Lower lobe of right lung (tissue), 2 donors: ENCODE data around the gene KLF15. TPM values are rescaled to one million over a fixed set of nuclear protein-coding genes. Genes with fewer than 3 reads are reported as not detected.

Experiments
- ATAC-seq, 2 donors: fragments of 200-7000 bp; cut with Tn5 transposase; one replicate each; pipeline ENCODE4 v1.9.1; 2020 to 2022; ENCODE audit warnings: mild to moderate bottlenecking in 2 of 2, moderate library complexity in 2 of 2
- DNase-seq: peaks from one replicate; pipeline ENCODE4 v3.0.0-alpha.2; 2020
- H3K27ac ChIP-seq: fragments of 200-600 bp; one replicate; pipeline ENCODE4 v1.8.0; 2022
- H3K27me3 ChIP-seq: fragments of 200-600 bp; one replicate; pipeline ENCODE4 v1.8.0; 2022; ENCODE audit warnings: low read depth
- H3K36me3 ChIP-seq: fragments of 200-600 bp; one replicate; pipeline ENCODE4 v1.8.0; 2022; ENCODE audit warnings: mild to moderate bottlenecking
- H3K4me1 ChIP-seq: fragments of 200-600 bp; one replicate; pipeline ENCODE4 v1.8.0; 2022
- H3K4me3 ChIP-seq: fragments of 200-600 bp; one replicate; pipeline ENCODE4 v1.8.0; 2022; ENCODE audit warnings: mild to moderate bottlenecking
- H3K9me3 ChIP-seq: fragments of 200-600 bp; one replicate; pipeline ENCODE4 v1.8.0; 2022
- CTCF ChIP-seq: fragments of 200-600 bp; IDR thresholded peaks from one replicate; pipeline ENCODE4 v1.8.0; 2022; ENCODE audit warnings: antibody characterized with exemption, mild to moderate bottlenecking
- intact Hi-C: fragments of 100-400 bp; cut with DNase I; formaldehyde crosslinking; loops from one replicate; pipeline ENCODE4 v1.11.0; 2022
- total RNA-seq: library from RNA; stranded (reverse); fragmentation: NEBNext Ultra II Directional; extraction: Animal tissue kit (Norgen Biotek cat#: 25700); gene quantifications from one replicate; pipeline ENCODE4 v1.2.1, GENCODE V29; 2021
- donor health status: DM: no; HTN: yes; CAD: no; lungs with severe emphysema.

The KLF15 gene
- total RNA-seq, 1 donor from 2014 or later: 40.1 TPM

GRCh38 chr3:126317029-126317996 lies 39.9 kb downstream of the KLF15 start:
- Histone ChIP-seq H3K4me3 (no peak overlapping the region), H3K27ac (no peak overlapping the region), H3K27me3 (no peaks in the 10 kb centered on the region), H3K9me3 (no peaks in the 10 kb centered on the region), H3K4me1 (no peaks in the 10 kb centered on the region), H3K36me3 (no peaks in the 10 kb centered on the region)
- no peak for TF ChIP-seq CTCF
- intact Hi-C loops: no loop called here
- ATAC-seq: no peak
- no peak for DNase-seq

- Histone ChIP-seq H3K9me3 (no peaks in the 10 kb centered on the region), H3K27ac (no peak overlapping the region), H3K4me3 (no peak overlapping the region), H3K4me1 (no peaks in the 10 kb centered on the region), H3K27me3 (no peaks in the 10 kb centered on the region), H3K36me3 (no peaks in the 10 kb centered on the region)
- DNase-seq (no peak), ATAC-seq (peak in 1 of 2 donors; percentile 11)
- no peak for TF ChIP-seq CTCF
- intact Hi-C loops: no loop called here
Measured at GRCh38 chr3:126316501-126316939, 40.7 kb downstream of the KLF15 start.

GRCh38 chr3:126316031-126316461 lies 41.2 kb downstream of the KLF15 start:
- Histone ChIP-seq H3K27ac (no peak overlapping the region), H3K27me3 (no peaks in the 10 kb centered on the region), H3K4me3 (no peak overlapping the region), H3K4me1 (no peaks in the 10 kb centered on the region), H3K36me3 (no peaks in the 10 kb centered on the region), H3K9me3 (no peaks in the 10 kb centered on the region)
- ATAC-seq (peak in 1 of 2 donors; percentile 15), DNase-seq (no peak)
- TF ChIP-seq CTCF: no peak
- intact Hi-C loops: no loop called here

- Histone ChIP-seq H3K9me3 (no peaks in the 10 kb centered on the region), H3K4me3 (no peak overlapping the region)
Measured at GRCh38 chr3:126314790-126315658, 42.2 kb downstream of the KLF15 start.

More at GRCh38 chr3:126314790-126315658, 42.2 kb downstream of the KLF15 start:
- intact Hi-C loops: no loop called here
- DNase-seq (no peak), ATAC-seq (no peak)
- Histone ChIP-seq H3K36me3 (no peaks in the 10 kb centered on the region), H3K27me3 (no peaks in the 10 kb centered on the region), H3K4me1 (no peaks in the 10 kb centered on the region), H3K27ac (no peak overlapping the region)
- no peak for TF ChIP-seq CTCF
